COR-L47 (cell line): Measurements from ENCODE around the gene LCN10.

ENCODE experiments used
- DNase-seq: peaks from one replicate; lab custom pipeline; 2025; lab: John Stamatoyannopoulos, UW

The LCN10 gene

GRCh38 chr9:136700304-136700703, 42.4 kb downstream of the LCN10 start:
- DNase-seq = no peak

DNA sequence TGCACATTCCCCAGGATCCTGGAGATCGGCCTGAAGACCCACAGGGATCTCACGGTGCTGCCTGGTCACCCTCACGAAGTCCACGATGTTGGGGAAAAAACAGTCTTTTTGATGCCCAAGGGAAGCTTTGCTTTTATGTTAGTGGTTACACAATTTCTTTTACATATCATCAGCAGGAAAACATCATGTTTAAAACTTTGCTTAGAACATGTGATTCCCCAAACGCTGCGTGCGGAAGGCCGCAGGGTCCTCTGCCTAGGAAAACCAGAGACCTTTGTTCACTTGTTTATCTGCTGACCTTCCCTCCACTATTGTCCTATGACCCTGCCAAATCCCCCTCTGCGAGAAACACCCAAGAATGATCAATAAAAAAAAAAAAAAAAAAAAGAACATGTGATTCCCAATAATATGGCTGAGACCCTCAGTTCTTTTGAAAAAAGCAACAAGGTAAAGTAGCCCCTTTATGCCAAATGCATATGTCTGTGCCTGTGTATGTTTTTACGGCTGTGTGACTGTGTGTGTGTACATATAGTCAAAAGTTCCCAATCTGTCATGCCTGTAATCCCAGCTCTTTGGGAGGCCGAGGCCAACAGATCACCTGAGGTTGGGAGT, 44.0 kb downstream of the LCN10 start:
- no peak for DNase-seq

DNA sequence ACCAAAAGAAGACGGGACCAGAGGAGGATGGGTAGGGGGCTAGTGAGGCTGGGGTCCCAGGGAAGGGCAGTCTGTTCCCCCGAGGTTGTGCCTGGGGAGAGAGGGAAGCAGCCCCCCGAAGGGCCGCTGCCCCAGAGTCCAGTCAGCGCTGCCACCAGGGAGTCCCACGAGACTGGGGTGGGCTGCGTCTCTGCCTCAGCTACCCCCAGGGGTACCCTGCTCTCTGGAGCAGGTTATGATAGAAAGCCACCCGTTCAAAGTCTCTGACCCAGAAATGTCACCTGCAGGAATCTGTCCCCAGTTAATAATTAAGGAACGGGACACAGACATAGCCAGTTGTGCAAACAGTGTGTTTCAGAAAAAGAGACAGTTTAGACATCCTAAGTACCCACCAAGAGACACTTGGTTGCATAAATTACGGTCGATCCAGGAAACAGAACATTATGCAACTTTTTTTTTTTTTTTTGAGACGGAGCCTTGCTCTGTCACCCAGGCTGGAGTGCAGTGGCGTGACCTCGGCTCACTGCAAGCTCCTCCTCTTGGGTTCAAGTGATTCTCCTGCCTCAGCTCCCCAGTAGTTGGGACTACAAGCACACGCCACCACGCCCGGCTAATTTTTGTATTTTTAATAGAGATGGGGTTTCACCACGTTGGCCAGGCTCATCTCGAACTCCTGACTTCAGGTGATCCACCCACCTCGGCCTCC, 44.8 kb downstream of the LCN10 start:
- no peak for DNase-seq

- no peak for DNase-seq
Observed at GRCh38 chr9:136697146-136697820, 45.5 kb downstream of the LCN10 start.

- DNase-seq = no peak
Observed at GRCh38 chr9:136696502-136696901, 46.2 kb downstream of the LCN10 start.

DNA sequence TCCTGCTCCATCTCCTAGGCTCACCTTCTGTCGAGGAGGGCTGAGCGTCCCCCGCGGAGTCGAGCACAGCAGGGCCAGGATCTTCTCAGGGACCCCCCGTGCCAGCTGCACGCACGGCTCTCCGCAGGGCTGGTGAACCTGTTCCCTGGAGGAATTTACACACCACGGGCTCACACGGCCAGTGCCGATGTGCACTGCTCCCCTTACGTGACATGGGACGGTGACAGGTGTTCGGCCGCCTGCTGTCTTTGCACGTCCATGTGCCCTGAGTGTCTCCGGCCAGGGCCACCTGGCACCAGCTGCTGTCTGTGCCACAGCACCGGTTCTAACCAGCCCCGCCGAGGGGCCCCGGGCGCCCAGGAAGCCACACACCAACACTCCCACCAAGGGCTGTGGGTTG, 46.8 kb downstream of the LCN10 start:
- DNase-seq = peak; percentile 71

DNA sequence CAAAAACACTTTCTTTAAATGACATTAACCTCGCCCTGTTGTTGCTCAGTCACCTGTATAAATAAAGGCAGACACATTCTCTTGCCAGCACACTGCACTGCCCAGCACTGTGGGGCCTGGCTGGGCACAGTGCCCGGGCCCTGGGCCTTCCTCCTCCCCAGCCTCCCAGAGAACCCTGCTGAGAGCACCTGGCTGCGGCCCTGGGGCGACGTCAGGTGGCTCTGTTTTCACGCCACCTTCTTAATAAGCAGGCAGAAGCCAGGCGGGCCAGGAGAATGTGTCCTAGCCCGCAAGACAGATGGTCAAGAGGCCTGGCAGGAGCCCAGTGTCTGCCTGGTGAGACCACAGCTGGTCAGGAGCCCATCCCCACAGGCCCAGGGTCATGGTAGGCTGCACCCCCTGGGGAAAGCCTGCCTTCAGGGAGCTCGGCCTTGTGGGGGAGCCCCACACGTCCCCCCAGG, 47.3 kb downstream of the LCN10 start:
- DNase-seq = peak; percentile 97

DNA sequence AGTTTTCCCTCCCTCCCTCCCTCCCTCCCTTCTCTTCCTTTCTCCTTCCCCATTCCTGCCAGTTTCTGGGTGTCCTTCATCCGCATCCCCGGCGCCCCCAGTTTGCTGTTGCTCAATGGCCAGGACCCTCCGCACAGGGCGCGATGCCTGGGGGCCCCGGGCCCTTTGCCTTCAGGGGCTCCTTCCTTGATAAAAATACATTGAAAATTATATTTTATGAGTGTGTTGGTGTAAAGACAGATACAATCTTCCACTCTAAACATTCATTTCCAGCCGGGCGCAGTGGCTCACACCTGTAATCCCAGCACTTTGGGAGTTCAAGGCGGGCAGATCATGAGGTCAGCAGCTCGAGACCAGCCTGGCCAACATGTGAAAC, 47.9 kb downstream of the LCN10 start:
- DNase-seq = no peak

DNA sequence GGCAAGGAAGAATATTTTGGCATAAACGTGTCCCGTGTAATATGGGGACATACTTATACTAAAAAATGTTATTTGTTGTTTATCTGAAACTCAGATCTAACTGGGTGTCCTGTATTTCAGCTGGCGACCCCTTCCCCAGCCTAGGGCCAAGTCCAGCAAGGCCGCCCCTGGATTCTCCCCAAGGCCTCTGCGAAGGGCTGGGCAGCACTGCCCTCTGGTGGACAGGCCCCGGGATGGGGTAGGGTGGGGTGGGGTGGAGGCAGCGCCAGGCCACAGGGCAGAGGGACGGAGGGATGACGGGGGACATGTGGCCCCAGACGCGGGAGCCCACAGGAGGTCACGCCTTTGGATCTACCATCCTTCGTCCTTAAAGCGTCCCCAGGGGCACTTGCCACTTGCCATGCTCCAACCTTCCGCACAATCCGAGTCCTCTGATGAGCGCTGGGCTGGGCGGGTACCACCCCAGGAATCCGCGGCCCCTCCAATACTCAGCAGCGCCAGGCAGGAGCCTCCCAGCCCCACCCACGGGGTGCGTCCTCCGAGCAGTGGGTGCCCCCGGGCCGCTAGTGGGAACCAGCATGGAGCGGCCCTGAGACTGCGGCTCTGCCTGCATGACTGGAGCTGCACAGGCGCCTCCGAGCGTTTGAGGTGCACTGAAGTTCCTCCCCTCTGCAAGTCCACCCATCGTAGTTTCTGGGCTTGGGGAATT, 48.4 kb downstream of the LCN10 start:
- peak; percentile 32 for DNase-seq

DNA sequence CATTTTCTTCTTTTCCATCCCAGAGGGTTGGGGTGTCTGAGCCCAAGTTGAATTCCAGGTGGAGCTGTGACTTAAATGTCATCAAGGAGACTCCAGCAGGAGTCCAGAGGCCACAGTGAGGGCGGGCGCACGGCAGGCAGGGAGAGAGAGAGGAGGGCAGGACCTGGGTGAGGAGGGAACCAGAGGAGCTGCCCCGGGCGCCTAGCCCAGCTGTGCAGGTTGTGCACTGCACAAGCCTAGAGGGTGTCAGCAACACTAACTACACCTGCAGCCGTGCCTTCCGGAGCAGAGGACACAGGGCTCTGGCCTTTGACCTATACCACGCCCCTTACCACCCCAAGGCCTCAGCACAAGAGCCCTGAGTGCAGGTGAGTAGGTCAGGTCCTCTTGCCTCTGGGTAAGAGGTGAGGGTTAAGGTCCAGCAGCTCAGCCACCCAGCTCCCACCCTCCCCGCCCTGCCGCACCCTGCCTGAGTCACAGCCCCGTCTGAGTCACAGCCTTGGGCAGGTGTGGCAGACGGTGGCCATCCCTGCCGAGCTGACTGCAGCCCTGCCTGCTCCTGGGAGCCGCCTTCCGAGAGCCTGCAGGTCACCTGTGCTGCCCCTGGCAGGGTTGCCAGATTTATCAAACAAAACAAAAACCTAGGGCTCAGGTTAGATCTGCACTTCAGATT, 49.1 kb downstream of the LCN10 start:
- DNase-seq = no peak

- no peak for DNase-seq
Observed at GRCh38 chr9:136693135-136693489, 49.6 kb downstream of the LCN10 start.

DNA sequence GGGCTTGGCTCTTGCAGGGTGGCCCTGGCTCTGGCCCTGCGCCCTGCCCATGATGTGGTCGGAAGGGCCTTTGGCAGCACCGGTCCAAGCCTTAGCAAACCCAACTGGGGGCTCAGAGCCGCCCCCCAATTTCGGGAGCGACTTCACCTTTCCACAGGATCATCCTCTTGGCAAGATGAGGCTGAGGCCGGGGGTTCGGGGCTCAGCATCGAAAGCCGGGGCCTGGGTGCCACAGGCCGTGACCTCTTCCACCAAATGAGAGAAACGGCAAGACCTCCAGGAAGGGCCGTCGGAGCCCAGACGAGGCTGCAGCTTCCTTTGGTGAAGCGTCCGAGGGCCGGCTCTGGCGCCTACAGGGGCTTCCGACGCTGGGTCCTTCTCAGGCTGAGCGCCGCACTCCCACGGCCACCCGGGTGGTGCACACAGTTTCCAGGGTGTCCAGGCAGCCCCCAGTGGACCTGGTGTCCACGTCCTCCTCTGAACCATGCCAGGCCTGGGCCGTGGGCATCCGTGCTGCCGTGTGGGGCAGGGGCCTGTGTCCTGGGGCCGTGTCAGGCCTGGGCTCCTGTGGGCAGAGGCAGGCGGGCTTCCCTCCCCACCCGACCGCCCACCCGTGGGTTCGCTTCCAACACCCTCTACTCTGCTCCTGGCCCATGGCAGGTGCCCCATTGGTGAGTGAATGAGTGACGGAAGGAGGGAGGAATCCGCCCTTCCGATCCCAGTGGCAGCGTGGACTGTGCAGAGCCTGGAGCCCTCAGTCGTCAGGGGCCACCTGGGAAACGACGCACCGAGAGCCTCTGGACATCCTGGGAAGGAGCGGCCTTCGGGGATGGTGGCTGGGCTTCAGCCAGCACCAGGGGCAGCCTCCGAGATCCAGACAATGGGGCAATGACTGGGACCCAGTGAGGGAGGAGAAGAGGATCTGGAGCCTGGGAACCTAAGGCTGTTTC, 50.3 kb downstream of the LCN10 start:
- DNase-seq = no peak

GRCh38 chr9:136691316-136692184, 51.2 kb downstream of the LCN10 start:
- DNase-seq = no peak

DNA sequence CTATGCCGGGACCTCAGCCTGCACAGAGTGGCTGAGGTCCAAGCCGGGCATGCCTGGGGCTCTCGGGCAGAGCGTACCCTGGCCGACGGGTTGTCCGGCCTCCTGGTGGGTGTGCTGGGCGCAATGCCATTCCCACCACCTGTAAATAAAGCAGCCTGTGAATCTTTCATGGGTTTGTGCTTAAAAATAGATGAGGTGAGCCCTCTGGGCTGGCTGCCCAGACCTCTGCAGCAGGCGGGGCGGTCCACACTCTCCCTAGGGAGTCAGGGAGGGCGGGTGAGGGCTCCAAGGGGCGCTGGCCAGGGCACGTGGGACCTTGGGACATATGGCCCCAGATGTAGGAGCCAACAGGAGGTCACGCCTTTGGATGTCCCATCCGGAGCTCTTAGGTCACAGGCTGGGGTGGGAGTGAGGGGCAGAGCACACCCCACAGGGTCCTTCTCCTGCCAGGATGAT, 51.9 kb downstream of the LCN10 start:
- DNase-seq = no peak

DNA sequence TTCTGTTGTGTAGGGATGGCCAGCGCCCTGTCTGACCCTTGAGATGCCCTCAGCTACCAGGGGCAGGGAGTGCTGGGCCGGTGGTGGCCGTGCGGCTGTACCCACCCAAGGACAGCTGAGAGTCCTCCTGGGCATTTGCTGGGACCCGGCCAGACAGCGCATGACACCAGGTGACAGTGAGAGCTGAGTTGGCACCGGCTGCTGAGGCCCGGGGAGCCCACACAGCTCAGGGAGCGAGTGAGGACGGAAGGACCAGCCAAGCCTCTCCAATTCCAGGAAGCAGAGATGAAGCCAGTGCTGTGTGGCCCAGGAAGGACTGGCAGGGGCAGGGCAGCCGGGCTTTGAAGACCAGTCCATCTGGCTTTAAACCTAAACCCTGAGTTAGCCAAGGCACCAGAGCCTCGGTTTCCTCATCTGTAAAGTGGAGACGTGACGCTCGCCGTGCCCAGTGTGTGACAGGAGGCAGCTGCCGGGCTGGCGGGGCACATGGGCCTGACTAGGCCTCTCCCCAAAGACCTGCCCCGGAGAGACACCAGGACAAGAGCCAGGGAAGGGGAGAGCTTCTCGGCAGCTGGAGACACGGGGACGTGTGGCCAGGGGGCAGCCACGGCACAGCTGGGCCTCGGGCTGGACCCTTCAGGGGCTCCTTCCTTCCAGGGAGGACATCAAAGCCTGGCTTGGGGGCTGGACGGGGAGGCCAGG, 52.5 kb downstream of the LCN10 start:
- no peak for DNase-seq

- DNase-seq = no peak
Observed at GRCh38 chr9:136689108-136689460, 53.7 kb downstream of the LCN10 start.

GRCh38 chr9:136688274-136689107, 54.2 kb downstream of the LCN10 start:
- no peak for DNase-seq
